AG04450 (cell line): ENCODE results near the gene BPHL. TPM values are rescaled to one million over a fixed set of nuclear protein-coding genes. Genes with fewer than 3 reads are reported as not detected.

ENCODE experiments used
- CTCF ChIA-PET: fragments of 300-600, 350-600 bp; formaldehyde crosslinking; extraction: SDS; loops from one replicate; lab custom pipeline; 2022; ENCODE audit warnings: antibody characterized with exemption, inconsistent platforms; lab: Charles Lee
- POLR2A ChIA-PET: fragments of 350-600 bp; formaldehyde crosslinking; extraction: SDS; loops from one replicate; lab custom pipeline; 2021; ENCODE audit warnings: antibody characterized with exemption, inconsistent platforms; lab: Yijun Ruan, JAX
- DNase-seq: peaks from one replicate; pipeline ENCODE4 v3.0.0-alpha.2; 2011; ENCODE audit warnings: low read depth, low spot score
- H3K27ac ChIP-seq: one replicate; pipeline ENCODE4 v1.5.1; 2012; ENCODE audit warnings: low read depth, low read length, control low read depth
- H3K27me3 ChIP-seq: one replicate; pipeline ENCODE4 v1.6.0; 2012; ENCODE audit warnings: low read length; ENCODE audit not compliant: control insufficient read depth, insufficient read depth
- H3K4me3 ChIP-seq: 2 replicates; pipeline ENCODE4 v1.5.1; 2011; ENCODE audit warnings: mild to moderate bottlenecking, low read depth, low read length, control low read depth
- H3K9me3 ChIP-seq: 2 replicates; pipeline ENCODE4 v1.5.1; 2012; ENCODE audit warnings: low read length; ENCODE audit not compliant: control insufficient read depth, insufficient read depth
- polyA plus RNA-seq: library from polyadenylated mRNA; depleted of rRNA; stranded (reverse); fragments of >200 nt; gene quantifications from 2 replicates; pipeline ENCODE4 v1.2.3, GENCODE V29; 2011
- TF ChIP-seq, protein P1 (sequence below): IDR thresholded peaks from 2 replicates; pipeline ENCODE4 v1.5.1; 2011; ENCODE audit warnings: low read depth, low read length, control low read depth, inconsistent platforms

BPHL gene
- polyA plus RNA-seq, 1 experiment: 24.4 TPM

GRCh38 chr6:3139090-3139903 lies 20.8 kb downstream of the BPHL start:
- Histone ChIP-seq H3K4me3 (no peak overlapping the region), H3K9me3 (no peaks in the 10 kb centered on the region), H3K27ac (peak overlapping the region; percentile 61), H3K27me3 (no peaks in the 10 kb centered on the region)
- POLR2A ChIA-PET: interaction anchor here (0.6 to 1.6 kb wide), 3 partner anchors 18 to 23 kb away, joined by 3 to 8 read pairs (median 3); partner anchors contain the start of gene TUBB2A
- TF ChIP-seq, protein P1, sequence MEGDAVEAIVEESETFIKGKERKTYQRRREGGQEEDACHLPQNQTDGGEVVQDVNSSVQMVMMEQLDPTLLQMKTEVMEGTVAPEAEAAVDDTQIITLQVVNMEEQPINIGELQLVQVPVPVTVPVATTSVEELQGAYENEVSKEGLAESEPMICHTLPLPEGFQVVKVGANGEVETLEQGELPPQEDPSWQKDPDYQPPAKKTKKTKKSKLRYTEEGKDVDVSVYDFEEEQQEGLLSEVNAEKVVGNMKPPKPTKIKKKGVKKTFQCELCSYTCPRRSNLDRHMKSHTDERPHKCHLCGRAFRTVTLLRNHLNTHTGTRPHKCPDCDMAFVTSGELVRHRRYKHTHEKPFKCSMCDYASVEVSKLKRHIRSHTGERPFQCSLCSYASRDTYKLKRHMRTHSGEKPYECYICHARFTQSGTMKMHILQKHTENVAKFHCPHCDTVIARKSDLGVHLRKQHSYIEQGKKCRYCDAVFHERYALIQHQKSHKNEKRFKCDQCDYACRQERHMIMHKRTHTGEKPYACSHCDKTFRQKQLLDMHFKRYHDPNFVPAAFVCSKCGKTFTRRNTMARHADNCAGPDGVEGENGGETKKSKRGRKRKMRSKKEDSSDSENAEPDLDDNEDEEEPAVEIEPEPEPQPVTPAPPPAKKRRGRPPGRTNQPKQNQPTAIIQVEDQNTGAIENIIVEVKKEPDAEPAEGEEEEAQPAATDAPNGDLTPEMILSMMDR: no peak
- CTCF ChIA-PET: interaction anchor here (0.6 to 4.1 kb wide), 3 partner anchors 13 to 112 kb away, joined by 3 to 19 read pairs (median 4); partner anchors contain the start of gene TUBB2A
- peak; percentile 71 for DNase-seq

DNA sequence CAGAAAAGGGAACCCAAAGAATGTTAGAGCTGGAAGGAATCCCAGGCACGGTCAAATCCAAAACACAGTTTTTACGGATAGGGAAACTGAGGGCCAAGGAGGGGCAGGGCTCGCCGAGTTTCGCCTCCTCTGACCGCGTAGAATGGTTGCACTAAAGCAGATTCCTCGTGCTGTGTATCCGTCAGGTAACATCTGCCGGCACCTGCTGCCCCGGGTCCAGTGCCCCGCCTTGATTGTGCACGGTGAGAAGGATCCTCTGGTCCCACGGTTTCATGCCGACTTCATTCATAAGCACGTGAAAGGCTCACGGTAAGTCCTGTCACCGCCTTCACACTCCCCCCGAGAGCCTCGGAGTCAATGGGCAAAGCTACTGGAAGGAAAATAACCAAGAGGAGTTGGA lies 21.7 kb downstream of the BPHL start:
- no peak for DNase-seq
- Histone ChIP-seq H3K27me3 (no peaks in the 10 kb centered on the region), H3K4me3 (no peak overlapping the region), H3K9me3 (no peaks in the 10 kb centered on the region), H3K27ac (no peak overlapping the region)
- CTCF ChIA-PET: interaction anchor here (1.4 to 4.1 kb wide), 3 partner anchors 14 to 111 kb away, joined by 3 to 19 read pairs (median 3); partner anchors contain the start of gene TUBB2A
- POLR2A ChIA-PET: interaction anchor here (1.6 kb wide), 1 partner anchor 17 kb away, joined by 8 read pairs; the partner anchor contains the start of gene TUBB2A
- TF ChIP-seq, protein P1: no peak

- H3K27me3 ChIP-seq: no peaks in the 10 kb centered on the region
- ChIA-PET POLR2A (no interaction called here), CTCF (interaction anchor here (1.0 kb wide), 1 partner anchor 16 kb away, joined by 3 read pairs; no protein-coding TSS in a partner anchor)
- H3K27ac ChIP-seq: no peak overlapping the region
- H3K9me3 ChIP-seq: no peaks in the 10 kb centered on the region
- TF ChIP-seq, protein P1: no peak
- no peak for DNase-seq
- H3K4me3 ChIP-seq: no peak overlapping the region
Observed at GRCh38 chr6:3142536-3142935, 24.0 kb downstream of the BPHL start.

- POLR2A ChIA-PET: no interaction called here
- DNase-seq: no peak
- no peaks in the 10 kb centered on the region for H3K27me3 ChIP-seq
- CTCF ChIA-PET: interaction anchor here (1.0 kb wide), 2 partner anchors 16 to 17 kb away, joined by 3 to 4 read pairs; no protein-coding TSS in a partner anchor
- H3K27ac ChIP-seq: no peak overlapping the region
- TF ChIP-seq, protein P1: no peak
- H3K4me3 ChIP-seq: no peak overlapping the region
- H3K9me3 ChIP-seq: peaks cover 3% of the 10 kb centered on the region
Observed at GRCh38 chr6:3143158-3143557, 24.6 kb downstream of the BPHL start.

- H3K9me3 ChIP-seq: peaks cover 3% of the 10 kb centered on the region
- CTCF ChIA-PET: no interaction called here
- no peak overlapping the region for H3K27ac ChIP-seq
- TF ChIP-seq, protein P1: no peak
- H3K27me3 ChIP-seq: no peaks in the 10 kb centered on the region
- H3K4me3 ChIP-seq: no peak overlapping the region
- no peak for DNase-seq
- POLR2A ChIA-PET: no interaction called here
Observed at GRCh38 chr6:3144571-3144970, 26.1 kb downstream of the BPHL start.
